ENCODE results near the gene TOP3B. TPM values are rescaled to one million over a fixed set of nuclear protein-coding genes. Genes with fewer than 3 reads are reported as not detected.

TOP3B gene
- total RNA-seq, 4 donors from 2014 or later: 44.9 to 94.6 (median 65.4) TPM

DNA sequence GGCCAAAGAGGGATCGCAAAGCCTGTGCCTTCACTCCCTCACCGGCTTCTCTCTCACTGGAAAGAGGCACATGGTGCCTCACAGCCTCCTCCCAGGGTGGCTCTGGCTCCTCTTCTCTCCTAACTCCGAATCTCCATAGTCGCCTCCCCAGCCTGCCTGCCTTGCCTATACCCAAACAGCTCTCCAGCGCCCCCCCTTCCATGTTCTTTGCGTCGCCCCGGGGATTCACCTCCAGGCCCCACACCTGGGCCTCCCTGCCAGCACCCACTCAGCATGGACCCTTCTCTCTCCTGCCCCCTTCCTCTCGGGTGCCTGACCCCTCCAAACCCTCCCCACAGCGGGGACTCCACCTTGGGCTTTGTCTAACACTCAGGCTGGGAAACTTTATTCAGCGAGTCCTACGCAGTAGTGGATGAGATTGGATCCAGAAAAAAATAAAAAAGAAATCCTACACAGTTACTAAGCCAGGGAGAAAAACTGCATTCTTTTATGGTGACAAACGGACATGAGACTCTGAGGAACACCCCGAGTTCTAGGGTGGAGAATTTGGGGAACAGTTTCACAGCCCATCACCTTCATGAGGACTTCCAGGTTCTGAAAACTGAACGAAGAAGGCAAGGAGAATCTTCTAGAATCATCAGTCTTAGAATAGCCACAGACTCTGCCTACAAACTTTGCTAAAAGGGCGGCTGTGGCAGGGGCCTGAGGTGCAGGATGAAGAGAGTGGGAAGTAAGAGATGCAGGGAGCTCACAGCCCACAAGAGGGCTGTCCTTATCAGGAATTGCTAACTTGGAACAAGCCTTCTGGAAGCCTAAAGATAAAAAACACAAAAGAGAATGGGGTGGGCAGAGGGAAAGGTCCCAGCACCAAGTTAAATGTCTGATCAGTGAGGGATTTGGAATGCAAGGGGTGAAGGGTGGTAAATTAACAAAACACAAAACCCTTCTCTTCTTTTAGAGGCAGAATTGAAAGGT is 35.3 kb downstream of the TOP3B start:
- WGBS, 2 donors (ENCODE audit: low coverage in 1 of 2): 72 to 73% methylated on average over 5 to 14 of the region's 16 CpGs
- peaks cover 12 to 41% (median 19%) of the 10 kb centered on the region in 4 donors for H3K4me1 ChIP-seq
- intact Hi-C loops (cut with DNase I; ENCODE audit: low total_unique reads) (loop anchor here (5.0 kb wide), 1 partner anchor 240 kb away; no protein-coding TSS in a partner anchor), in situ Hi-C loops (cut with MboI; ENCODE audit: low pct_ligation_motif_present in 1 of 4, low pct_unique_long_range_greater_than_20kb in 1 of 4, low sequenced_read_pairs in 3 of 4) (loop anchor here in 2 of 4 donors (10.0 to 25.0 kb wide), 2 partner anchors 233 to 235 kb away; no protein-coding TSS in a partner anchor)
- H3K27me3 ChIP-seq: no peaks in the 10 kb centered on the region
- TF ChIP-seq POLR2AphosphoS5 (IDR thresholded peaks at IDR 0.05) (no peak), EP300 (IDR thresholded peaks at IDR 0.05; ENCODE audit: low read depth) (no peak), POLR2A (IDR thresholded peaks at IDR 0.05) (no peak)
- TF ChIP-seq, protein P1, sequence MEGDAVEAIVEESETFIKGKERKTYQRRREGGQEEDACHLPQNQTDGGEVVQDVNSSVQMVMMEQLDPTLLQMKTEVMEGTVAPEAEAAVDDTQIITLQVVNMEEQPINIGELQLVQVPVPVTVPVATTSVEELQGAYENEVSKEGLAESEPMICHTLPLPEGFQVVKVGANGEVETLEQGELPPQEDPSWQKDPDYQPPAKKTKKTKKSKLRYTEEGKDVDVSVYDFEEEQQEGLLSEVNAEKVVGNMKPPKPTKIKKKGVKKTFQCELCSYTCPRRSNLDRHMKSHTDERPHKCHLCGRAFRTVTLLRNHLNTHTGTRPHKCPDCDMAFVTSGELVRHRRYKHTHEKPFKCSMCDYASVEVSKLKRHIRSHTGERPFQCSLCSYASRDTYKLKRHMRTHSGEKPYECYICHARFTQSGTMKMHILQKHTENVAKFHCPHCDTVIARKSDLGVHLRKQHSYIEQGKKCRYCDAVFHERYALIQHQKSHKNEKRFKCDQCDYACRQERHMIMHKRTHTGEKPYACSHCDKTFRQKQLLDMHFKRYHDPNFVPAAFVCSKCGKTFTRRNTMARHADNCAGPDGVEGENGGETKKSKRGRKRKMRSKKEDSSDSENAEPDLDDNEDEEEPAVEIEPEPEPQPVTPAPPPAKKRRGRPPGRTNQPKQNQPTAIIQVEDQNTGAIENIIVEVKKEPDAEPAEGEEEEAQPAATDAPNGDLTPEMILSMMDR (IDR thresholded peaks at IDR 0.05): peak in 4 of 5 experiments; percentile 25 to 29 (median 27)
- no peak overlapping the region for H3K4me3 ChIP-seq
- no peak for DNase-seq
- H3K27ac ChIP-seq: peak overlapping the region; percentile 33 to 61 (median 54)
- H3K36me3 ChIP-seq: no peaks in the 10 kb centered on the region
- no peaks in the 10 kb centered on the region for H3K9me3 ChIP-seq

DNA sequence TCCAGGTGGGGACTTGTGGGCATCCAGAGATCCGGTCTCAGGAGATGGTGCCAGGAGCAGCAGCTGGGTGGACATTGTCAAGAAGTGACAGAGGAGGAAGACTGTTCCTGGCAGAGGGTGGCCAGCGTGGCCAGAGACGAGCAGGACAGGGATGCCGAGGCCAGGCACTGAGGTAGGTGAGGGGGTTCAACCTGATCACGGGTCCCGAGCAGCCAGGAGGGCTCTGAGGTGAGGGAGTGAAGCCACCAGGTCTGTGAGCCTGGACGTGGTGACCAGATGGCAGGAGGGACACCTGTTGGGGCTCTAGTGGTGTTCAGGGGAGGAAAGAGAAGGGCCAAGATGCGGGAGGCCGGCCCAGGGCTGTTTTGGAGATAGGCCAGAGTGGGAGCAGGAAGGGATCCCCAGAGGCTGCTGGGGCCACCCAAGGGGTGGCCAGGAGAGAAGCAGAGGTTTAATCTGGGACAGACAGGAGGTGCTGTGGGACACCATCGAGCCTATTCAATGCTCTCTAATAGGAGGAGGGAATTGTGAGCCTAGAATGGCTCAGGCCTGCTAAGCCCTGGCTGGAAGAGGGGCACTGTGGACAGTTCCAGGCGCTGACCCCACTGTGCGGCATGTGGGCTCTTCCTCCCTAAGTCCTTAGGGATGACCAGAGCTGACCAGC is 36.2 kb downstream of the TOP3B start:
- Histone ChIP-seq H3K27me3 (no peaks in the 10 kb centered on the region), H3K36me3 (no peaks in the 10 kb centered on the region), H3K4me3 (no peak overlapping the region), H3K4me1 (peaks cover 10 to 42% (median 13%) of the 10 kb centered on the region in 4 donors), H3K27ac (peak overlapping the region; percentile 33 to 61 (median 54)), H3K9me3 (no peaks in the 10 kb centered on the region)
- DNase-seq: no peak
- TF ChIP-seq, protein P1 (IDR thresholded peaks at IDR 0.05): no peak
- TF ChIP-seq POLR2A (IDR thresholded peaks at IDR 0.05): no peak
- no peak for TF ChIP-seq EP300 (IDR thresholded peaks at IDR 0.05; ENCODE audit: low read depth)
- no peak for TF ChIP-seq POLR2AphosphoS5 (IDR thresholded peaks at IDR 0.05)
- in situ Hi-C loops (cut with MboI; ENCODE audit: low pct_ligation_motif_present in 1 of 4, low pct_unique_long_range_greater_than_20kb in 1 of 4, low sequenced_read_pairs in 3 of 4): loop anchor here in 2 of 4 donors (10.0 to 25.0 kb wide), 2 partner anchors 232 to 234 kb away; no protein-coding TSS in a partner anchor
- WGBS, 2 donors (ENCODE audit: low coverage in 1 of 2): 80 to 88% methylated on average over 5 to 12 of the region's 12 CpGs
- intact Hi-C loops (cut with DNase I; ENCODE audit: low total_unique reads): loop anchor here (5.0 kb wide), 1 partner anchor 239 kb away; no protein-coding TSS in a partner anchor

- Histone ChIP-seq H3K27me3 (no peaks in the 10 kb centered on the region), H3K9me3 (no peaks in the 10 kb centered on the region), H3K4me3 (no peak overlapping the region), H3K27ac (no peak overlapping the region), H3K36me3 (no peaks in the 10 kb centered on the region), H3K4me1 (peaks cover 10 to 43% (median 13%) of the 10 kb centered on the region in 4 donors)
- TF ChIP-seq, protein P1 (IDR thresholded peaks at IDR 0.05): no peak
- no peak for TF ChIP-seq POLR2A (IDR thresholded peaks at IDR 0.05)
- no peak for TF ChIP-seq POLR2AphosphoS5 (IDR thresholded peaks at IDR 0.05)
- TF ChIP-seq EP300 (IDR thresholded peaks at IDR 0.05; ENCODE audit: low read depth): no peak
- intact Hi-C loops (cut with DNase I; ENCODE audit: low total_unique reads) (loop anchor here (5.0 kb wide), 1 partner anchor 238 kb away; no protein-coding TSS in a partner anchor), in situ Hi-C loops (cut with MboI; ENCODE audit: low pct_ligation_motif_present in 1 of 4, low pct_unique_long_range_greater_than_20kb in 1 of 4, low sequenced_read_pairs in 3 of 4) (loop anchor here in 2 of 4 donors (10.0 to 25.0 kb wide), 2 partner anchors 231 to 233 kb away; no protein-coding TSS in a partner anchor)
- DNase-seq: no peak
- 97% methylated on average over 13 of the region's 13 CpGs; no CpG with 5 or more reads in 1 of the 2 donors for WGBS, 2 donors (ENCODE audit: low coverage in 1 of 2)
Observed at GRCh38 chr22:21945453-21946261, 36.9 kb downstream of the TOP3B start.

Data from transverse colon (tissue), 4 donors.